ENCODE results near the gene HIPK1.

Gene HIPK1

GRCh38 chr1:113941245-113941559 lies 12.1 kb downstream of the HIPK1 start:
- no peak for TF ChIP-seq CTCF (IDR thresholded peaks at IDR 0.05; ENCODE audit: extremely low read depth, insufficient read depth, missing control alignments)
- in situ Hi-C loops (cut with MboI; ENCODE audit: low pct_unique_long_range_greater_than_20kb, low sequenced_read_pairs, unreplicated experiment), result no loop called here
- DNase-seq (ENCODE audit: low spot score), result no peak

GRCh38 chr1:113942527-113942926 lies 13.4 kb downstream of the HIPK1 start:
- in situ Hi-C loops (cut with MboI; ENCODE audit: low pct_unique_long_range_greater_than_20kb, low sequenced_read_pairs, unreplicated experiment), result no loop called here
- no peak for DNase-seq (ENCODE audit: low spot score)
- no peak for TF ChIP-seq CTCF (IDR thresholded peaks at IDR 0.05; ENCODE audit: extremely low read depth, insufficient read depth, missing control alignments)

GRCh38 chr1:113943028-113943811 lies 14.1 kb downstream of the HIPK1 start:
- no peak for DNase-seq (ENCODE audit: low spot score)
- in situ Hi-C loops (cut with MboI; ENCODE audit: low pct_unique_long_range_greater_than_20kb, low sequenced_read_pairs, unreplicated experiment), result no loop called here

GRCh38 chr1:113945329-113945728 lies 16.2 kb downstream of the HIPK1 start:
- in situ Hi-C loops (cut with MboI; ENCODE audit: low pct_unique_long_range_greater_than_20kb, low sequenced_read_pairs, unreplicated experiment), result no loop called here
- TF ChIP-seq CTCF (IDR thresholded peaks at IDR 0.05; ENCODE audit: extremely low read depth, insufficient read depth, missing control alignments), result no peak
- no peak for DNase-seq (ENCODE audit: low spot score)

More at GRCh38 chr1:113943028-113943811, 14.1 kb downstream of the HIPK1 start:
- TF ChIP-seq CTCF (IDR thresholded peaks at IDR 0.05; ENCODE audit: extremely low read depth, insufficient read depth, missing control alignments), result no peak

- in situ Hi-C loops (cut with MboI; ENCODE audit: low pct_unique_long_range_greater_than_20kb, low sequenced_read_pairs, unreplicated experiment), result no loop called here
- no peak for DNase-seq (ENCODE audit: low spot score)
- TF ChIP-seq CTCF (IDR thresholded peaks at IDR 0.05; ENCODE audit: extremely low read depth, insufficient read depth, missing control alignments), result no peak
Observed at GRCh38 chr1:113946112-113946511, 17.0 kb downstream of the HIPK1 start.

- no peak for DNase-seq (ENCODE audit: low spot score)
- in situ Hi-C loops (cut with MboI; ENCODE audit: low pct_unique_long_range_greater_than_20kb, low sequenced_read_pairs, unreplicated experiment), result no loop called here
- no peak for TF ChIP-seq CTCF (IDR thresholded peaks at IDR 0.05; ENCODE audit: extremely low read depth, insufficient read depth, missing control alignments)
Observed at GRCh38 chr1:113946678-113947387, 17.7 kb downstream of the HIPK1 start.
